Body of pancreas (tissue), 4 donors: ENCODE results near the gene CAMK1D. TPM values are rescaled to one million over a fixed set of nuclear protein-coding genes. Genes with fewer than 3 reads are reported as not detected.
"Not testable (repeated sequence)": the region's sequence is repeated elsewhere in the genome, so short reads cannot be mapped to it uniquely, and the experiment has no call there.

Source experiments
- ATAC-seq: fragments of 150-250 bp; one replicate; pipeline ENCODE4 v1.9.1; 2016
- DNase-seq, 4 donors: peaks; one replicate each; pipeline ENCODE4 v3.0.0-alpha.2; 2019
- H3K27ac ChIP-seq, 4 donors: fragments of 200-600 bp; sonication (generic); 1 replicate in 3 of 4; 2 replicates in 1 of 4; pipeline versions ENCODE4 v1.5.1 to v1.6.1; 2016 to 2019; ENCODE audit warnings: mild to moderate bottlenecking in 1 of 4, mixed read lengths in 1 of 4, moderate library complexity in 1 of 4
- H3K27me3 ChIP-seq, 2 donors: fragments of 200-600 bp; sonication (generic); one replicate each; pipeline ENCODE4 v1.6.0; 2016; ENCODE audit warnings: mild to moderate bottlenecking in 1 of 2
- H3K36me3 ChIP-seq, 2 donors: fragments of 200-600 bp; sonication (generic); replicated peaks in 1 of 2; 2 replicates each; pipeline ENCODE4 v1.5.1; 2016; ENCODE audit warnings: low read depth in 2 of 2; ENCODE audit not compliant: insufficient read depth in 1 of 2
- H3K4me1 ChIP-seq: fragments of 200-600 bp; sonication (generic); one replicate; pipeline ENCODE4 v1.6.0; 2016
- H3K4me3 ChIP-seq, 2 donors: fragments of 200-600 bp; sonication (generic); 1 replicate in 1 of 2; 2 replicates in 1 of 2; pipeline ENCODE4 v1.5.1; 2016 to 2019
- H3K9me3 ChIP-seq, 3 donors: fragments of 200-600 bp; sonication (generic); 1 replicate in 2 of 3; 2 replicates in 1 of 3; pipeline ENCODE4 v1.5.1; 2016
- CTCF ChIP-seq, 7 experiments: fragments of 450-650 bp in 4 of 7; fragments of 200-600 bp in 3 of 7; sonication (generic) in 3 of 7; IDR thresholded peaks; one replicate each; pipeline ENCODE4 v1.5.1; 2016 to 2019; ENCODE audit warnings: antibody characterized with exemption in 7 of 7
- POLR2A ChIP-seq, 3 donors: fragments of 450-650 bp; IDR thresholded peaks; one replicate each; pipeline ENCODE4 v1.6.1; 2016; ENCODE audit warnings: antibody characterized with exemption in 3 of 3, mild to moderate bottlenecking in 2 of 3
- WGBS, 2 donors: methylation state at CpG; one replicate each; pipeline ENCODE4 v1.1.5; 2017; 5-methylcytosine and 5-hydroxymethylcytosine counted together
- intact Hi-C: fragments of 100-400 bp; cut with DNase I; formaldehyde crosslinking; loops from one replicate; pipeline ENCODE4 v1.15.1; 2023
- total RNA-seq, 2 donors: library from RNA; depleted of rRNA; stranded (reverse); fragments of >200 nt; gene quantifications; one replicate each; pipeline ENCODE4 v1.1.0, GENCODE V29; 2016

CAMK1D gene
- total RNA-seq, 2 donors from 2014 or later: 12.5 to 14.2 TPM

- TF ChIP-seq CTCF (IDR thresholded peaks at IDR 0.05): no peak
- TF ChIP-seq POLR2A (IDR thresholded peaks at IDR 0.05): no peak
- no peaks in the 10 kb centered on the region for H3K9me3 ChIP-seq
- H3K4me3 ChIP-seq: no peak overlapping the region
- no peaks in the 10 kb centered on the region for H3K36me3 ChIP-seq
- H3K27me3 ChIP-seq: no peaks in the 10 kb centered on the region
- DNase-seq (no peak), ATAC-seq (no peak)
- H3K4me1 ChIP-seq: peaks cover 16% of the 10 kb centered on the region
- intact Hi-C loops: loop anchor here (10.0 kb wide), 1 partner anchor 180 kb away; no protein-coding TSS in a partner anchor
- 81 to 84% methylated on average over 10 of the region's 10 CpGs for WGBS, 2 donors
- H3K27ac ChIP-seq: no peak overlapping the region
These were observed 375.6 kb downstream of the CAMK1D start for GRCh38 chr10:12724807-12725579.

GRCh38 chr10:12725580-12725888 lies 376.2 kb downstream of the CAMK1D start:
- H3K27me3 ChIP-seq, ATAC-seq, H3K4me3 ChIP-seq, DNase-seq, H3K9me3 ChIP-seq, H3K36me3 ChIP-seq, H3K27ac ChIP-seq: not testable (repeated sequence)
- peaks cover 11% of the 10 kb centered on the region for H3K4me1 ChIP-seq
- 94 to 95% methylated on average over 5 of the region's 5 CpGs for WGBS, 2 donors
- intact Hi-C loops: loop anchor here (10.0 kb wide), 1 partner anchor 179 kb away; no protein-coding TSS in a partner anchor

GRCh38 chr10:12726971-12727831 lies 377.9 kb downstream of the CAMK1D start:
- Histone ChIP-seq H3K9me3 (no peaks in the 10 kb centered on the region), H3K27ac (no peak overlapping the region), H3K36me3 (no peaks in the 10 kb centered on the region), H3K4me3 (no peak overlapping the region), H3K27me3 (no peaks in the 10 kb centered on the region), H3K4me1 (no peaks in the 10 kb centered on the region)
- 89 to 90% methylated on average over 17 to 19 of the region's 19 CpGs for WGBS, 2 donors
- no peak for ATAC-seq
- intact Hi-C loops: loop anchor here (10.0 kb wide), 1 partner anchor 178 kb away; no protein-coding TSS in a partner anchor
- TF ChIP-seq CTCF (IDR thresholded peaks at IDR 0.05) (no peak), POLR2A (IDR thresholded peaks at IDR 0.05) (no peak)
- DNase-seq: no peak

- no peak overlapping the region for H3K4me3 ChIP-seq
- H3K27me3 ChIP-seq: no peaks in the 10 kb centered on the region
- intact Hi-C loops: loop anchor here (10.0 kb wide), 1 partner anchor 177 kb away; no protein-coding TSS in a partner anchor
- ATAC-seq (no peak), DNase-seq (no peak)
- H3K4me1 ChIP-seq: no peaks in the 10 kb centered on the region
- no peak for TF ChIP-seq CTCF (IDR thresholded peaks at IDR 0.05)
- TF ChIP-seq POLR2A (IDR thresholded peaks at IDR 0.05): no peak
- no peaks in the 10 kb centered on the region for H3K9me3 ChIP-seq
- no peaks in the 10 kb centered on the region for H3K36me3 ChIP-seq
- 85 to 86% methylated on average over 10 of the region's 10 CpGs for WGBS, 2 donors
- no peak overlapping the region for H3K27ac ChIP-seq
These were observed 378.5 kb downstream of the CAMK1D start for GRCh38 chr10:12727832-12728215.

GRCh38 chr10:12728494-12728893 lies 379.1 kb downstream of the CAMK1D start:
- no peak for ATAC-seq
- intact Hi-C loops: loop anchor here (10.0 kb wide), 1 partner anchor 176 kb away; no protein-coding TSS in a partner anchor
- no peaks in the 10 kb centered on the region for H3K27me3 ChIP-seq
- TF ChIP-seq CTCF (IDR thresholded peaks at IDR 0.05): no peak
- no peak for TF ChIP-seq POLR2A (IDR thresholded peaks at IDR 0.05)
- no peaks in the 10 kb centered on the region for H3K36me3 ChIP-seq
- 77 to 95% methylated on average over 12 of the region's 12 CpGs for WGBS, 2 donors
- no peak for DNase-seq
- H3K27ac ChIP-seq: no peak overlapping the region
- H3K9me3 ChIP-seq: no peaks in the 10 kb centered on the region
- no peaks in the 10 kb centered on the region for H3K4me1 ChIP-seq
- no peak overlapping the region for H3K4me3 ChIP-seq
